UCSD-AML1 (cell line): Measurements from ENCODE around the gene SLC35G2.
"Not testable (repeated sequence)": the region's sequence is repeated elsewhere in the genome, so short reads cannot be mapped to it uniquely, and the experiment has no call there.

Source experiments
- DNase-seq: peaks from one replicate; lab custom pipeline; 2025; ENCODE audit not compliant: unreplicated experiment; lab: John Stamatoyannopoulos, UW

Gene SLC35G2

DNA sequence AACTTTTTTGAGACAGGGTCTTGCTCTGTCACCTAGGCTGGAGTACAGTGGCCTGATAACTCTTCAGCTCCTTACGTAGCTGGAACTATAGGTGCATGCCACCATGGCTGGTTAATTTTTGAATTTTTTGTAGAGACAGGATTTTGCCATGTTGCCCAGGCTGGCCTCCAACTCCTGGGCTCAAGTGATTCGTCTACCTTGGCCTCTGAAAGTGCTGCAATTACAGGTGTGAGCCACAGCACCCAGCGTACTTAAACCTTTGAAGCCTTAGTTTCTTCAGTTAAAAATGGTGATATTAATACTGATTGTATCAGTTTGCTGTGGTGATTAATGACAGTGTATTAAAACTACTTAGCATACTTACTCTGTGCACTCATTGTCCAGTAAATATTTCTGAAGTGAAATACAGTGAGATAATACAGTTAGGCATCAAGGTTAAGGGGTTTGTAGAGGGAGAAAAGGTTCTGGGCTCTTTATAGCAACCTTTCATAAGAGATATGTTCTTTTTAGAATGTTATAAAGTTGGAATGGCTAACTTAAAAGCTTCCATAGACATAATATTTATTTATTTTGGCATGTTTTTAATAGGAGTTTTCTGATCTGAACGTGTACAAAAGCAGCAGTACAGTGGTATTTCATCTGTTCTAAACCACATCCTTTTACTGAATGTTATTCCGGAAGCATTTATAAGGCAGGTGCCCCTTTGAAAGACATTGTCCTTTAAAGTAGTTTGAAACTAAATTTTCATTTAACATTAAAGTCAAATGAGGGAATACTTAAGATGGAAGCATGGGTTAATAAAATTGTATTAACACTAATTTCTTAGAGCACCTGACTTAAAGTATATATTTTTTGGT lies 66.7 kb downstream of the SLC35G2 start:
- no peak for DNase-seq

DNA sequence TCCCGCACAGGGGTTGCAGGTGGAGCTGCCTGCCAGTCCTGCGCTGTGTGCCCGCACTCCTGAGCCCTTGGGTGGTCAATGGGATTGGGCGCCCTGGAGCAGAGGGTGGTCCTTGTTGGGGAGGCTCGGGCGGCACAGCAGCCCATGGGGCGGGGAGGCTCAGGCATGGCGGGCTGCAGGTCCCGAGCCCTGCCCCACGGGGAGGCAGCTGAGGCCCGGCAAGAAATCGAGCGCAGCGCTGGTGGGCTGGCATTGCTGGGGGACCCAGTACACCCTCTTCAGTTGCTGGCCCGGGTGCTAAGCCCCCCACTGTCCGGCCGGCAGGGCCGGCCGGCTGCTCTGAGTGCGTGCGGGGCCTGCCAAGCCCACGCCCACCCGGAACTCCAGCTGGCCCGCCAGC lies 71.0 kb downstream of the SLC35G2 start:
- DNase-seq, result no peak

- DNase-seq, result no peak
Measured at GRCh38 chr3:136891934-136892855, 73.3 kb downstream of the SLC35G2 start.

GRCh38 chr3:136893848-136894443 lies 75.0 kb downstream of the SLC35G2 start:
- no peak for DNase-seq

DNA sequence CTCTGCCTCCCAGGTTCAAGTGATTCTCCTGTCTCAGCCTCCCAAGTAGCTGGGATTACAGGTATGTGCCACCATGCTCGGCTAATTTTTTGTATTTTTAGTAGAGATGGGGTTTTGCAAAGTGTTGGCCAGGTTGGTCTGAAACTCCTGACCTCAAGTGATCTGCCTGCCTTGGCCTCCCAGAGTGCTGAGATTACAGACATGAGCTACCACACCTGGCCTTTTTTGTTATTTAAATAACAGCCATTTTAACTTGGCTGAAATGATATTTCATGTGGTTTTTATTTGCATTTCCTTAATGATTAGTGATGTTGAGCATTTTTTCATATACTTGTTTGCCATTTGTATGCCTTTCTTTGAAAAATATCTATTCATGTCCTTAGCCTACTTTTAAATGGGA lies 78.2 kb downstream of the SLC35G2 start:
- DNase-seq, result not testable (repeated sequence)

- DNase-seq, result no peak
Measured at GRCh38 chr3:136898549-136898948, 79.6 kb downstream of the SLC35G2 start.

DNA sequence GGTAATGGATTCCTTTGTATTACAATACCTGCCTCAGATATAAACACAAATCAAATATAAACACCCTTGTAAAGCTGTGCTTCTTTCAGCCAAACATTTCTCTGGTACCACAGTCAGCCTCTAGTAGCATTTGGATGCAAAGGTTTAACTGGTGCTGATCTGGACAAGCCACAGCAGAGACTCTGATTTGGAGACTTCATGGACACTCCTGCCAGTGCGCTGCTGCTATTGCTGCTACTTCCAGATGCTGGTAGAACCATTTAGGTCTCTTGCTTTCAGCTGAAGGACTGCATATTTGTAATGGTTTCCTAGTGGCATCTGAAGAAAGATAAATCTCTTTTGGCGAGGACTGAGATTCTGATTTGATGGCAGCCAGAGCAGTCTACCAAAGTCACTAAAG lies 80.0 kb downstream of the SLC35G2 start:
- DNase-seq, result no peak

DNA sequence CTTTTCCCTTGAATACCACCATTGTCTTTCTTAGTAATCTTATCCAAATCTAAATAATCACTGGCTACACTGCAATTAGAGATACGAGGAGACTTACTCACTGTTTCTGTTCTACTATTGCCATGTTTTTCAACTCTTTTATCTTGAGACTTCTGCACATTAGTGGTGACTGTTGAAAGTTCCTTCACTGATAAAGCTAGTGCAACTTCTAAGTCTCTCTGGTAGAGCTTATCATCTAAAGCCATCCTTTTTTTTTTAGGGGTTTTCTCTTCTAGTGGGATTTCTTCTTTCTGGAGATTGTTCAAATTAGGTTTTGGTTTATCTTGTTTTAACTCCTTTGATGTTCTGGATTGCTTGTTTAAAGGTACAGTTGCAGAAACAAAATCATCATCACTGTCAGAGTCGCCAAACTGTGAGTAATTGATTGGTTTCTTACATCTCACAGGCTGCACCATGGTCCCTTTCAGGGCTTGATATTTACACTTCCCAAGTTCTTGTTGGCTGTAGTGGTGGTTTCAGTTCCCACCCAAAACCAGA lies 80.8 kb downstream of the SLC35G2 start:
- DNase-seq, result no peak

DNA sequence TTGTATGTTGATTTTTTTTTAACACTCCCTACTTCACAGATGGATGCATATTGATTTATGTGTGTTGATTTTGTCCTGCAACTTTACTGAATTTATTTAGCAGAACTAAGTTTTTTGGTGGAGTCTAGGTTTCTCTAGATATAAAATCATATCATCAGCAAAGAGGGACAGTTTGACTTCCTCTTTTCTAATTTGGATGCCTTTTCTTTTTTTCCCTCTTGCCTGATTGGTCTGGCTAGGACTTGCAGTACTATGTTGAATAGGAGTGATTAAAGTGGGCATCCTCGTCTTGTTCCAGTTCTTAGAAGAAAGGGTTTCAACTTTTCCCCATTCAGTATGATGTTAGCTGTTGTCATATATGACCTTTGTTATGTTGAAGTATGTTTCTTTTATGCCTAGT lies 81.8 kb downstream of the SLC35G2 start:
- DNase-seq, result not testable (repeated sequence)

DNA sequence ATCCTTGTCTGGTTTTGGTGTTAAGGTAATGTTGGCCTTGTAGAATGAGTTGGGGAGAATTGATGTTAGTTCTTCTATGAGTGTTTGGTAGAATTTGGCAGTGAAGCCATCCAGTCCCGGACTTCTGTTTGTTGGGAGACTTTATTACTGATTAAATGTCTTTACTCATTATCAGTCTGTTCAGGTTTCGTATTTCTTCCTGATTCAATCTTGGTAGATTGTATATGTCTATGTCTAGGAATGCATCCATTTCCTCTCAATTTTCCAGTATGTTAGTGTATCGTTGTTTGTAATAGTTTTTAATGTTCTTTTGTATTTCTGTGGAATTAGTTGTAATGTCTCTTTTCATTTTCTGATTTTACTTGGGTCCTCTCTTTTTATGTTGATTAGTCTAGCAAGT lies 82.5 kb downstream of the SLC35G2 start:
- no peak for DNase-seq

- DNase-seq, result not testable (repeated sequence)
Measured at GRCh38 chr3:136902530-136902929, 83.6 kb downstream of the SLC35G2 start.

DNA sequence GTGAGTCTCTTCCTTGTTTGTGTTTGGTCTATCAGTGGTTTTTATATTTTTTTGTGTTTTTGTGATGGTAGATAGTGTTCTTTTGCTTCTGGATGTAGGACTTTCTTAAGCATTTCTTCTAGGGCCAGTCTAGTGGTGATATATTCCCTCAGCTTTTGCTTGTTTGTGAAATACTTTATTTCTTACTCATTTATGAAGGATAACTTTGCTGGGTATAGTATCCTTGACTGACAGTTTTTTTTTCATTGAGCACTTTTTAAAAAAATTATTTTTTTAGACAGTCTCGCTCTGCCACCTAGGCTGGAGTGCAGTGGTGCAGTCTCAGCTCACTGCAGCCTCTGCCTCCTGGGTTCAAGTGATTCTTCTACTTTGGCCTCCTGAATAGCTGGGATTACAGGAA lies 85.0 kb downstream of the SLC35G2 start:
- DNase-seq, result no peak

- DNase-seq, result no peak
Measured at GRCh38 chr3:136904746-136905145, 85.8 kb downstream of the SLC35G2 start.
